Panc1 (cell line): ENCODE data around the gene MPRIP.

Experiments
- CTCF ChIP-seq: fragments of 450-650 bp; IDR thresholded peaks from 2 replicates; pipeline ENCODE4 v1.5.1; 2017; ENCODE audit warnings: mild to moderate bottlenecking
- SIN3A ChIP-seq: IDR thresholded peaks from 2 replicates; pipeline ENCODE4 v1.6.1; 2012; ENCODE audit warnings: low read depth, mild to moderate bottlenecking, low read length, moderate library complexity, borderline replicate concordance; ENCODE audit not compliant: insufficient read depth

GRCh38 chr17:17186551-17187505, 144.6 kb downstream of the MPRIP start:
- TF ChIP-seq CTCF (no peak), SIN3A (no peak)
